Lung (tissue), 12 donors: ENCODE measurements around the gene GSE1. TPM values are rescaled to one million over a fixed set of nuclear protein-coding genes. Genes with fewer than 3 reads are reported as not detected.

ENCODE experiments used
- ATAC-seq: fragments of 200-7000 bp; cut with Tn5 transposase; one replicate; pipeline ENCODE4 v1.9.1; 2020; ENCODE audit warnings: moderate number of reproducible peaks; ENCODE audit not compliant: insufficient read depth, low FRiP score
- DNase-seq, 3 donors: peaks; one replicate each; pipeline ENCODE4 v3.0.0-alpha.2; 2013 to 2017
- H3K27ac ChIP-seq, 2 donors: one replicate each; pipeline ENCODE4 v1.5.1; 2013; ENCODE audit warnings: mild to moderate bottlenecking in 2 of 2, moderate library complexity in 2 of 2, control low read depth in 1 of 2, inconsistent platforms in 1 of 2, low read depth in 1 of 2, low read length in 1 of 2
- H3K27me3 ChIP-seq, 3 donors: one replicate each; pipeline ENCODE4 v1.5.1; 2013; ENCODE audit warnings: low read length in 2 of 3; ENCODE audit not compliant: control insufficient read depth in 3 of 3, insufficient read depth in 3 of 3
- H3K36me3 ChIP-seq, 4 donors: one replicate each; pipeline ENCODE4 v1.5.1; 2013; ENCODE audit warnings: low read length in 4 of 4, mild to moderate bottlenecking in 1 of 4, moderate library complexity in 1 of 4; ENCODE audit not compliant: control insufficient read depth in 4 of 4, insufficient read depth in 4 of 4
- H3K4me1 ChIP-seq, 5 donors: one replicate each; pipeline ENCODE4 v1.5.1; 2013; ENCODE audit warnings: low read length in 5 of 5, mild to moderate bottlenecking in 2 of 5, moderate library complexity in 1 of 5; ENCODE audit not compliant: control insufficient read depth in 5 of 5, insufficient read depth in 5 of 5
- H3K4me3 ChIP-seq: one replicate; pipeline ENCODE4 v1.5.1; 2013; ENCODE audit warnings: mild to moderate bottlenecking, control low read depth, moderate library complexity
- H3K9ac ChIP-seq, 2 donors: one replicate each; pipeline ENCODE4 v1.5.1; 2013; ENCODE audit warnings: low read length in 2 of 2, control low read depth in 1 of 2; ENCODE audit not compliant: insufficient read depth in 1 of 2
- H3K9me3 ChIP-seq, 4 donors: one replicate each; pipeline ENCODE4 v1.5.1; 2013; ENCODE audit warnings: low read length in 3 of 4, mild to moderate bottlenecking in 1 of 4, moderate library complexity in 1 of 4; ENCODE audit not compliant: control insufficient read depth in 4 of 4, insufficient read depth in 3 of 4
- WGBS, 2 donors: extraction: QIAGEN DNeasy Blood & Tissue Kit; methylation state at CpG; one replicate each; pipeline ENCODE4 v1.1.7; 2013; 5-methylcytosine and 5-hydroxymethylcytosine counted together
- polyA plus RNA-seq, 2 donors: library from polyadenylated mRNA; stranded (reverse); fragments of 200-250 nt; gene quantifications; one replicate each; pipeline ENCODE4 v1.2.1, GENCODE V29; 2013
- total RNA-seq, 2 donors: library from RNA; depleted of rRNA in 1 of 2; stranded (reverse); fragments of >200 nt in 1 of 2; gene quantifications; one replicate each; pipeline ENCODE4 v1.2.1, GENCODE V29; 2014 to 2021
- TF ChIP-seq, protein P1 (sequence below): IDR thresholded peaks from 2 replicates; pipeline ENCODE4 v1.5.1; 2012; ENCODE audit warnings: mild to moderate bottlenecking; ENCODE audit errors: control extremely low read depth, extremely low read depth
- donor health status: control.
- donor health status: control.
- donor health status: Bipolar disorder and iron deficiency.
- donor health status: healthy.
- donor health status: DM: yes; HTN: yes; CAD: no.

GSE1 gene
- total and polyA plus RNA-seq, 4 donors, result 21.3 to 122 (median 74.7) TPM

DNA sequence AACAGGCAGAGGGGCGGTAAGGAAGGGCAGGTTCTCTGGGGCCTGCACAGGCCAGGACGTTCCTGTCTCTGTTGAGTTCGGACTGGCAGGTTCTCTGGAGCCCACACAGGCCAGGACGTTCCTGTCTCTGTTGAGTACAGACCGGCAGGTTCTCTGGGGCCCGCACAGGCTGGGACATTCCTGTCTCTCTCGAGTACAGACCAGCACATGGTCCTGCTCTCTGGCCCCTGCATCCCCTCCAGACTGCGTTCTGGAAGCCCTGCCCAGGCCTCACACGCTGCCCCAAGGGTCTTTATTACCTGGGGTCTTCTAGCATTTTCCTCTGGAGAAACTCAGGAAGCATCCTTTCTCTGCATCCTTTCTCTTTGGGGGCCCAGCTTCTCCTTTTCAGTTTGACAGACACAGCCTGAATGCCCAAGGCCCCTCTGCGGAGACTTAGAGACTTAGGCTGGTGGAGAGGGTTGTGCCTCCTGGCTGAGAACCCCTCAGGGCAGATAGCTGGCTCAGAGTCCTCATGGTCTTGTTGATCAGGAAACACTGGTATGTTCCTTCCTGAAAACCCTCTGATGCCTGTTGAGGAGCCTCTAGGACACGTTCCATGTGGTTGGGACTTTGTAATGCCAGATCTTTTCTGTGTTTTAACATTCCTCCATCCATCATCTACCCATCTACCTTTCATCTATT, 18.0 kb upstream of the GSE1 start:
- no peaks in the 10 kb centered on the region for H3K27me3 ChIP-seq
- no peak overlapping the region for H3K4me3 ChIP-seq
- H3K9me3 ChIP-seq, result no peaks in the 10 kb centered on the region
- H3K36me3 ChIP-seq, result peaks cover 0 to 5% (median 0%) of the 10 kb centered on the region in 4 donors
- 52 to 75% methylated on average over 11 of the region's 11 CpGs for WGBS, 2 donors
- H3K4me1 ChIP-seq, result peaks cover 0 to 13% (median 3%) of the 10 kb centered on the region in 5 donors
- H3K27ac ChIP-seq, result no peak overlapping the region
- TF ChIP-seq, protein P1, sequence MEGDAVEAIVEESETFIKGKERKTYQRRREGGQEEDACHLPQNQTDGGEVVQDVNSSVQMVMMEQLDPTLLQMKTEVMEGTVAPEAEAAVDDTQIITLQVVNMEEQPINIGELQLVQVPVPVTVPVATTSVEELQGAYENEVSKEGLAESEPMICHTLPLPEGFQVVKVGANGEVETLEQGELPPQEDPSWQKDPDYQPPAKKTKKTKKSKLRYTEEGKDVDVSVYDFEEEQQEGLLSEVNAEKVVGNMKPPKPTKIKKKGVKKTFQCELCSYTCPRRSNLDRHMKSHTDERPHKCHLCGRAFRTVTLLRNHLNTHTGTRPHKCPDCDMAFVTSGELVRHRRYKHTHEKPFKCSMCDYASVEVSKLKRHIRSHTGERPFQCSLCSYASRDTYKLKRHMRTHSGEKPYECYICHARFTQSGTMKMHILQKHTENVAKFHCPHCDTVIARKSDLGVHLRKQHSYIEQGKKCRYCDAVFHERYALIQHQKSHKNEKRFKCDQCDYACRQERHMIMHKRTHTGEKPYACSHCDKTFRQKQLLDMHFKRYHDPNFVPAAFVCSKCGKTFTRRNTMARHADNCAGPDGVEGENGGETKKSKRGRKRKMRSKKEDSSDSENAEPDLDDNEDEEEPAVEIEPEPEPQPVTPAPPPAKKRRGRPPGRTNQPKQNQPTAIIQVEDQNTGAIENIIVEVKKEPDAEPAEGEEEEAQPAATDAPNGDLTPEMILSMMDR, result no peak
- no peak overlapping the region for H3K9ac ChIP-seq
- no peak for ATAC-seq
- DNase-seq, result no peak

DNA sequence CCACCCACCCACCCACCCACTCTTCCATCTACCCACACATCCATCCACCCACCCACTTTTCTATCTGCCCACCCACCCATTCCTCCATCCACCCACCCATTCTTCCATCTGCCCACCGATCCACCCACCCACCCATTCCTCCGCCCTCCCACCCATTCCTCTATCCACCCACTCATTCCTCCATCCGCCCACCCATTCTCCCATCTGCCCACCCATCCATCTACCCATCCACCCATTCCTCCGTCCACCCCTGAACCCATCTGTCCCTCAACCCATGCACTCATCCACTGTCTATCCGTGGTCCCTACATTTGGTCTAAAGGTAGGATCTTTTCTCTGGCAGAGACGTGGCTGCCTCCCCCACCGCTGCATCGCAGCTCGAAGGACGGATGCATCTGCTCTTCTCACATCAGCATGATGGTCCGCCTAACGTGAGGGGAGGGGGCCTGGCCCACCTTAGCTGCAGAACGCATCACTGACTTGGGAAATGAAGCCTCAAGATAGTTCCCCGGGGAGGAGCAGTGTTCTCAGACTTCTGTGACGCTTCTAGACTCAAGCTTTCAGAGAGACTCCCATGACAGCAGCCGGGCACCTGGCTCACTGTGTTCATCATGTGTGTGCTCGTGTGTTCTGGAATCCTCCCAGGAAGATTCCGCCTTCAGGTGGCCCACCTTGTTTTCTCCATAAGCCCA, 17.2 kb upstream of the GSE1 start:
- H3K36me3 ChIP-seq, result peaks cover 0 to 5% (median 0%) of the 10 kb centered on the region in 4 donors
- H3K27ac ChIP-seq, result no peak overlapping the region
- no peak for ATAC-seq
- TF ChIP-seq, protein P1, result no peak
- no peaks in the 10 kb centered on the region for H3K9me3 ChIP-seq
- no peak overlapping the region for H3K4me3 ChIP-seq
- H3K27me3 ChIP-seq, result no peaks in the 10 kb centered on the region
- DNase-seq, result no peak
- 96 to 97% methylated on average over 18 of the region's 18 CpGs for WGBS, 2 donors
- no peak overlapping the region for H3K9ac ChIP-seq
- H3K4me1 ChIP-seq, result peaks cover 0 to 20% (median 3%) of the 10 kb centered on the region in 5 donors

DNA sequence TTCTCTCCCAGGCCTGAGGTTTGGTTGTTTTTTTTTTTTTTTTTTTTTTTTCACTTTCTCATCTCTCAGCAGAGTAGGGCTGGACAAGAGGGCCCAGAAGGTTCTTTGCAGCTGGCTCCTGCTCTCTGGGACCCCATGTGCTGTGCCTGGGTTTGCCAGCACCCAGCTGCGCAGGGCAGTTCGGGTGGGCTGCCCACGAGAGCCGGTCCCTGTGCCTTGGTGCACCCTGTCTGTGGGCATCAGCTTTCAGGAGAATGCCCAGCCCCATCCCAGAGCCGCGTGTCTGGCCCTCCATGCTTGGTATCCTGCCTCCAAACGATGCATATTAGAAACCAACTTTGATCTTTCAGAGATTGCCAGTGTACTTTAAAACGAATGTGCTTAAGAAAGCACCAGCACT, 15.0 kb upstream of the GSE1 start:
- 91 to 92% methylated on average over 8 of the region's 8 CpGs for WGBS, 2 donors
- peaks cover 0 to 37% (median 2%) of the 10 kb centered on the region in 5 donors for H3K4me1 ChIP-seq
- DNase-seq, result no peak

More for the DNA sequence above, 15.0 kb upstream of the GSE1 start:
- H3K27ac ChIP-seq, result no peak overlapping the region
- no peaks in the 10 kb centered on the region for H3K27me3 ChIP-seq
- H3K4me3 ChIP-seq, result no peak overlapping the region
- H3K9me3 ChIP-seq, result no peaks in the 10 kb centered on the region
- H3K36me3 ChIP-seq, result peaks cover 0 to 5% (median 0%) of the 10 kb centered on the region in 4 donors
- TF ChIP-seq, protein P1, result no peak
- no peak for ATAC-seq
- H3K9ac ChIP-seq, result no peak overlapping the region
